Measurements from ENCODE around the gene EML1.
"Not testable (repeated sequence)": the region's sequence is repeated elsewhere in the genome, so short reads cannot be mapped to it uniquely, and the experiment has no call there.

Gene EML1

DNA sequence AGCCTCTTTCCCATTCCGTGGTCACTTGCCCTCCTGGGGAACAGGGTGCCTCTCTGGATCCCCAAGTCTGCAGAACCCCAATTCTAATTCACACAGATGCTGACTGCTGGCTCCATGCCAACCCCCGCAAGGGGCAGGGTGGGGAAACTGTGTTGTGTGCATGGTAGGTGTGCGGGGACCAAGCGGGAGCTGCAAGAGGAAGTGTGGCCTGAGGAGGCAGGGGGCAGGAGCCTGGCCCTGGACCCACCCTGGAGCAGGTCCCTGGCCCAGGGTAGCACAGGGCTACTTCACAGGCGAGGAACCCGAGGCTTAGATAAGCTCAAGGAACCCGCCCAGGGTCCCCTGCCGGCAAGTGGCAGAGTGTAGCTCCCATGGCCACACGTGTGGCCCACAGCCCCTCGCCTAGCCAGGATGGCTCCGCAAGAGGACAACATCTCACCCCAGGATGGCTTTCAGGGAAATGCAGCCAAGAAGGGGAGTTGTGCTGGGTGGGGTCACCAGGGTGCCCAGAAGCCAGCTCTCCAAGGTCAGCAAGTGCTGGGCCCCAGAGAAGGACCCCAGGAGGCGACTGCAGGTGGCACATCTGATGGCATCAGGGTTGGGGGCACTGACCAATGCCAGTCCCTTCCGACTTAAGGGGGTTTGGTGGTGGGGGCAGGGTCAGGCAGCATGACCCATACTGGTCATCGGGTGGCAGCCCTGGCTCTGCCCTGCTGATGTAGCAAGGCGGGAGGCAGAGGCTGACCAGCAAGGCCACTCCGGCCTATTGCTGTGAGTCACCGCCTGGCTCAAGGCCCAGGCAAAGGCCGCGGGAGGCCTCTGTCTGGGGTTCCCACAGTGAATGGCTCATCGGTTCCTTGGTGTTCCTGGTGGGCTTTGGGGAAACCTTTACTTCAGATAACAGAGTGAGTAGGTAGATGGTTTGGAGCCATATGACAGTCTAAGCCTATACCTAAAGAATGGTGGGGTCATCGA is 37.3 kb upstream of the EML1 start:
- DNase-seq: no peak

- no peak for DNase-seq
These were observed 36.4 kb upstream of the EML1 start for GRCh38 chr14:99756796-99757195.

DNA sequence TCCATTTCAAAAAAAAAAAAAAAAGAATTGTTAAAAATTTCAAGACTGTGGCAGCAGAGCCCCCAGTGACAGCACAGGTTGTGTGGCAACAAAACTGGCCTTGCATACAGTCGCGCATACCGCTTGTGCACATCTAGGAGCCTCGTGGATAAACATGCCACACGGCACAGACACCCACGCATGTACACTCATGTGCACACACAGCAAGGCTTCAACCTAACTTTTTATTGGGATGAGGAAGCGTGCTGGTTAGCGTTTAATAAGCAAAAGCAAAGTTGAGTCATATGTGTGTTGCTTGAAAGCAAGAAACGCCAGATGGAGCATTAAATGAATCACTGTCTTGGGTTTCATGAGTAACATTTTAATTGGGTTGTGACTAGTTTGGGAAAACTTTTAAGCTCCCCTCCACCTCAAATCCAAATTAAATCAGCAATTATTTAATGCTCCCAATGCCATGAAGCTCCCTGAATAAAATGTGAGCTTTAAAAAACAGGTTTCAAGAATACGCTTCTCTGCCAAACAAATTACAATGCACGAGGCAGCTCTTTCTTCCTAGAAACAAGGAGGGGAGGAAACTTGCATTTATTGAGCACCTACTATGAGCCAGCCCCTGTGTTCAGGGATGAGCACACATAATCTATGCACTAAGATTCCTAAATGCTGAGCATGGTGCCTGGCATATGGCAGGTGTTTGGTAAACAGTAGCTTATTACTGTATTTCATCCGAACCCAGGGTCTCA is 35.7 kb upstream of the EML1 start:
- no peak for DNase-seq

GRCh38 chr14:99758121-99758821 is 34.9 kb upstream of the EML1 start:
- no peak for DNase-seq

GRCh38 chr14:99758872-99759545 is 34.2 kb upstream of the EML1 start:
- DNase-seq: no peak

GRCh38 chr14:99759546-99759925 is 33.7 kb upstream of the EML1 start:
- DNase-seq: no peak

DNA sequence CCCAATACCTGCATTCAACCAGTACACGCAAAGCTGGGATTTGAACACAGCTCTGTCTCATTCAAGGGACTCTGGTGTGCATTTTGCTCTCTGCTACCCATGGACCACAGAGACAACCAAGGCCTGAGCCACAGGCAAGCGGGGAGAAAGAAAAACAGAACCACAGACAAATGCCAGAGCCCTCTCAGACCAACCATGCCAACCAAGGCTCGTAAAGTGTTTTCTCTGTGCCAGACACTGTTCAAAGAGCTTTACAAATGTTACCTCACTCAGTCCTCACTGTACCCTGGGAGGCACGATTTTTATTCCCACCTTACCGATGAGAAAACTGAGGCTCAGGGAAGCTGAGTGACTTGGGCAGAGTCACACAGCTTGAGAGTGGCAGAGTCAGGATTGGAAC is 32.4 kb upstream of the EML1 start:
- no peak for DNase-seq

- DNase-seq: not testable (repeated sequence)
These were observed 30.3 kb upstream of the EML1 start for GRCh38 chr14:99762911-99763310.

DNA sequence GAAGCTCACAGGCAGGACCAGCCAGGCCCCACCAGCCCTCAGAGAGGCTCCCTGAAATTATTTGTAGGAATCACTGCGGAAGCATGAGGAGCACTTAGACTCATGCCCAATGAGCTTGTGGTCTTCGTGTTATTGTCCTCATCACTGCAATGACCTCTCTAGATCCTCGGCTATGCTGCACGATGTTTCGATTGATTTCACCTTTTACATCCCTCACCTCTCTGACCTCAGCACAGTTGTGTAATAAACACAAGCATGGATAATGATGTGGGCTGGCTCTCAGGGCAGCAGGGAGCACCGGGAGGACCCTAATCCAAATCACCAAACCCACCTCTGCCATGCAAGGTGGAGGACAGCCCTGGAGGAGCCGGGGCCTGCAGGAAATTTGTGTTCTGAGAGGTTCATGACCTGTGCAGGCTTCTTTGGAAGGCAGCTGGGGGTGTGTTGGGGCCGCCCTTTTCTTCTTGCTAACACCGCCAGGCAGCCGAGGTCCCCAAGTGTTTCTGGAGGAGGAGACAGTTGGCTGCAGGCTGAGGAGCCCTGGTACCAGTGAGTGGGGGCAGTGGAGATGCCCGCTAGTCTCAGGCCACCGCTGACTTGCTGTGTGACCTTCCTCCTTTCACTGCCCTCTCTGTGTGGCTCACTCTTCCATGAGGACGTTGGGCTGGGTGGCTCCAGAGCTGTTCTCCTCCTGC is 29.5 kb upstream of the EML1 start:
- DNase-seq: no peak

DNA sequence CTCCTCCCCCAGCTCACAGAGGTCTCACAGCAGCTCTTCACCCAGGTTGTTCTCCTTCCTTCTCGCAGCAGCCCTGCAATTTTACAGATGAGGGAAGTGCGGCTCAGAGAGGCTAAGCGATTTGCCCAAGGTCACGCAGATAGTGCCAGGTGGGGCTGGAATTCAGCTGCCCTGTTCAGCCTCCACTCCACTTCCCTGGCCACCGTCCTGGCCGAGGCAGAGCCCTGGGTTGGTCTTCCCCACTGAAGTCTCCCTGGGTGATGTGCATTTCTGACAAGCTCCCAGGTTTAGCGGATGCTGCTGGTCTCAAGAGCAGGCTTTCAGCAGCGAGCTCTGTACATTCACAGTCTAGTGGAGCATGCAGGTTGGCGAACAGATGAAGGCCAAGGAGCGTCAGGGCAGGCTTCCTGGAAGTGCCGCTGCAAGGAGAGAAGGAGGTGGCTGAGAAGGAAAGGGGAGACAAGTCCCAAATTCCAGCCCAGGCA is 28.9 kb upstream of the EML1 start:
- no peak for DNase-seq

- DNase-seq: no peak
These were observed 24.8 kb upstream of the EML1 start for GRCh38 chr14:99768381-99768780.

DNA sequence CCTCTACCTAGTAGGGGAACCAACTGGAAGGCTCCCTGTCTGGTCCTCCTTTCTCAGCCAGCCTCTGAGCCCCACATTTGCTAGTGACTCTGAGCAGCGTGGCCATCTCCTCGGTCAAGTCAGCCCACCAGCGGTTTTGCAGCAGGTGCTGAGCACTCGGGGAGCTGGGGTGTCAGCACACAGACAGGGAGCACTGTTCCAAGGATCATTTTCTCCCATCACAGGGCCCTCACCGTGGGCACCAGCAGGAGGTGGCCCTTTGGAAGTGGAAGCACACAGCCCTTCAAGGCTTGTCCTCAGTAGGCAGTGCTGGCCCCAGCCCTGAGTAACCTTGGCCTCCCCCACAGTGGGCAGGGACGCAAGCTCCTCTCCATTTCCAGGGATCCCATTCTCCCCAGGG is 24.1 kb upstream of the EML1 start:
- no peak for DNase-seq

- DNase-seq: no peak
These were observed 23.4 kb upstream of the EML1 start for GRCh38 chr14:99769799-99770198.

GRCh38 chr14:99772371-99773283 is 20.6 kb upstream of the EML1 start:
- DNase-seq: no peak

- DNase-seq: no peak
These were observed 19.4 kb upstream of the EML1 start for GRCh38 chr14:99773521-99774497.

- DNase-seq: no peak
These were observed 18.5 kb upstream of the EML1 start for GRCh38 chr14:99774556-99775307.

DNA sequence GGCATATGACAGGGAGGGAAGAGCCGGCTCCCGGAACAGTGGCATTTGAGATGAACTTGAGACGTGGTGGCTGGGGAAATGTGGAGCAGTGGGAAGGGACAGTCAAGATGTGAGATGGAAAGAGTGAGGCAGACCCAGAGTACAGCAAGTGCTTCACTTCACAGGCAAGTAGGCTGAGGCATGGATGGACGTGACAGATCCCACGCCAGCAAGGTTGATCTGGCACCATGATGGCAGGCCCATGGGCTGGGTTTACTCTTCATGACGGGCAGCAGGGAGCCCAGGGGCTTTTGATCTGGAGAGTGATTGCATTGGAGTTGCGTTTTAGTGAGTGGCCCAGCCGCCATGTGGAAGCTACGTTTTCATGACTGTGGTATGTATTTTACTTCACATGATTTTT is 17.9 kb upstream of the EML1 start:
- DNase-seq: no peak

- DNase-seq: no peak
These were observed 15.3 kb upstream of the EML1 start for GRCh38 chr14:99777951-99778350.

DNA sequence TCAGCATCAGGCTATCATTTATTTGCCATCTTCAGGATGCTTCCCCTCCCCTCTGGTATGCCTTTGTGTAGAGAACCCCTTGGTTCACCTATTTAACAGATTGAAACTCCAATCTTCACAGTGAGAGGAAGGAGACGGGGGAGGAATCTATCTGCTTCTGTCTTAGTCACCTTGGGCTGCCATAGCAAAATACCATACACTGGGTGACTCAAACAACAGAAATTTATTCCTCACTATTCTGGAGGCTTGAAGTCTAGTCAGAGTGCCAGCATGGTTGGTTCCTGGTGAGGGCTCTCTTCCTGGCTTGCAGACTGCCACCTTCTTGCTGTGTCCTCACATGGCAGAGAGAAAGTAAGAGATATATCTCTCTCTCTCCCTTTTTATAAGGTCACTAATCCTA is 13.5 kb upstream of the EML1 start:
- DNase-seq: no peak

All from CD4-positive, alpha-beta T cell treated with Interleukin-17A for 4 hours (primary cell).